Endothelial cell of umbilical vein (primary cell): ENCODE measurements around the gene RAPGEF6. TPM values are rescaled to one million over a fixed set of nuclear protein-coding genes. Genes with fewer than 3 reads are reported as not detected.

Experiments
- BruUV-seq: library from RNA; stranded (reverse); fragments of 400-500 nt; replicated peaks from 2 replicates; lab custom pipeline; 2021; lab: Mats Ljungman, UMichigan
- CTCF ChIA-PET: fragments of 300-600, 350-600 bp; sonication (Branson Sonifier 250); formaldehyde crosslinking; loops from one replicate; lab custom pipeline; 2021; ENCODE audit warnings: antibody characterized with exemption, inconsistent platforms; lab: Charles Lee
- POLR2A ChIA-PET: fragments of 300-600, 350-600 bp; sonication (Branson Sonifier 250); formaldehyde crosslinking; loops from one replicate; lab custom pipeline; 2021; ENCODE audit warnings: antibody characterized with exemption, inconsistent platforms; lab: Charles Lee
- DNase-seq: peaks from one replicate; pipeline ENCODE4 v3.0.0-alpha.2; 2011; ENCODE audit warnings: low read depth, low spot score
- FAIRE-seq: peaks from 2 replicates; lab custom pipeline; 2011; peaks lifted over from hg19 to GRCh38; lab: Jason Lieb, UNC
- H2AFZ ChIP-seq: 2 replicates; pipeline ENCODE4 v1.6.0; 2012; ENCODE audit warnings: low read depth, low read length, control low read depth, inconsistent platforms
- H3K27ac ChIP-seq: 2 replicates; pipeline ENCODE4 v1.5.1; 2011; ENCODE audit warnings: low read depth, mild to moderate bottlenecking, control low read depth, low read length, moderate library complexity; ENCODE audit not compliant: insufficient read depth
- H3K27me3 ChIP-seq, 2 experiments: 2 replicates each; pipeline versions ENCODE4 v1.6.0 to v1.6.1; 2011; ENCODE audit warnings: low read length in 2 of 2, mixed read lengths in 1 of 2; ENCODE audit not compliant: control insufficient read depth in 2 of 2, insufficient read depth in 2 of 2
- H3K36me3 ChIP-seq, 2 experiments: 2 replicates in 1 of 2; 3 replicates in 1 of 2; pipeline ENCODE4 v1.5.1; 2011; ENCODE audit warnings: low read length in 2 of 2, mild to moderate bottlenecking in 1 of 2, moderate library complexity in 1 of 2; ENCODE audit not compliant: control insufficient read depth in 2 of 2, insufficient read depth in 2 of 2; ENCODE audit errors: extremely low read depth in 1 of 2
- H3K4me1 ChIP-seq: 3 replicates; pipeline ENCODE4 v1.5.1; 2011; ENCODE audit warnings: mild to moderate bottlenecking, low read length; ENCODE audit not compliant: control insufficient read depth, insufficient read depth; ENCODE audit errors: extremely low read depth
- H3K4me2 ChIP-seq: 2 replicates; pipeline ENCODE4 v1.6.1; 2011; ENCODE audit warnings: low read length, control low read depth, mixed read lengths; ENCODE audit not compliant: insufficient read depth
- H3K4me3 ChIP-seq, 3 experiments: fragments of 200-600 bp in 1 of 3; sonication (generic), shearing (Covaris generic) in 1 of 3; replicated peaks in 1 of 3; 2 replicates each; pipeline ENCODE4 v1.5.1; 2011 to 2016; ENCODE audit warnings: control low read depth in 3 of 3, low read length in 3 of 3, mild to moderate bottlenecking in 2 of 3, inconsistent platforms in 1 of 3, low read depth in 1 of 3, moderate library complexity in 1 of 3; ENCODE audit not compliant: insufficient read depth in 1 of 3
- H3K79me2 ChIP-seq: 2 replicates; pipeline ENCODE4 v1.6.0; 2012; ENCODE audit warnings: low read length, inconsistent platforms; ENCODE audit not compliant: control insufficient read depth, insufficient read depth
- H3K9ac ChIP-seq: replicated peaks from 2 replicates; pipeline ENCODE3; 2011; ENCODE audit warnings: low read length, control low read depth; ENCODE audit not compliant: insufficient read depth; ENCODE audit errors: extremely low read depth
- H3K9me1 ChIP-seq: replicated peaks from 3 replicates; pipeline ENCODE4 v1.6.0; 2011; ENCODE audit warnings: mild to moderate bottlenecking, low read length; ENCODE audit not compliant: control insufficient read depth, insufficient read depth; ENCODE audit errors: extremely low read depth
- H3K9me3 ChIP-seq: replicated peaks from 2 replicates; pipeline ENCODE4 v1.5.1; 2012; ENCODE audit warnings: low read length, inconsistent platforms; ENCODE audit not compliant: control insufficient read depth, insufficient read depth
- H4K20me1 ChIP-seq: replicated peaks from 2 replicates; pipeline ENCODE3; 2011; ENCODE audit warnings: mild to moderate bottlenecking, low read length; ENCODE audit not compliant: control insufficient read depth, insufficient read depth; ENCODE audit errors: extremely low read depth
- FOS ChIP-seq: IDR thresholded peaks from 2 replicates; pipeline ENCODE4 v1.6.1; 2011; ENCODE audit warnings: mild to moderate bottlenecking, low read length, moderate library complexity, borderline replicate concordance; ENCODE audit not compliant: insufficient read depth
- JUN ChIP-seq: IDR thresholded peaks from 2 replicates; pipeline ENCODE4 v1.6.1; 2011; ENCODE audit warnings: borderline replicate concordance, low read depth; ENCODE audit not compliant: insufficient read length, insufficient read depth
- MYC ChIP-seq: IDR thresholded peaks from one replicate; pipeline ENCODE4 v1.6.1; 2011; ENCODE audit warnings: mild to moderate bottlenecking, low read depth, low read length
- POLR2AphosphoS5 ChIP-seq: IDR thresholded peaks from 2 replicates; pipeline ENCODE4 v1.6.1; 2012; ENCODE audit warnings: low read depth, mild to moderate bottlenecking, control low read depth, low read length, moderate library complexity; ENCODE audit not compliant: insufficient read depth
- dilution Hi-C: fragments of 300-500 bp; cut with MboI; formaldehyde crosslinking; loops from one replicate; pipeline ENCODE4 v1.15.0; 2019; ENCODE audit warnings: low sequenced_read_pairs; ENCODE audit not compliant: extremely low pct_ligation_motif_present
- intact Hi-C: fragments of 100-400 bp; cut with micrococcal nuclease; formaldehyde crosslinking; loops from one replicate; pipeline ENCODE4 v1.10.0; 2022
- polyA plus RNA-seq, 4 experiments: library from polyadenylated mRNA; depleted of rRNA in 3 of 4; stranded (reverse) in 3 of 4; unstranded in 1 of 4; fragments of >200 nt; gene quantifications; 2 replicates each; pipeline versions ENCODE4 v1.2.1 to v1.2.3, GENCODE V29; 2011 to 2012; ENCODE audit warnings: missing spikeins in 1 of 4
- total RNA-seq: library from RNA; stranded (reverse); gene quantifications from 2 replicates; pipeline ENCODE4 v1.2.3, GENCODE V29; 2021

RAPGEF6 gene
- total and polyA plus RNA-seq, 2 donors (not counting 3 experiments of a cell fraction or from before 2014, with no cell fraction given) = 3.5 to 17.5 TPM

- POLR2A ChIA-PET = no interaction called here
These were observed 247.8 kb downstream of the RAPGEF6 start for GRCh38 chr5:131387255-131387654.

DNA sequence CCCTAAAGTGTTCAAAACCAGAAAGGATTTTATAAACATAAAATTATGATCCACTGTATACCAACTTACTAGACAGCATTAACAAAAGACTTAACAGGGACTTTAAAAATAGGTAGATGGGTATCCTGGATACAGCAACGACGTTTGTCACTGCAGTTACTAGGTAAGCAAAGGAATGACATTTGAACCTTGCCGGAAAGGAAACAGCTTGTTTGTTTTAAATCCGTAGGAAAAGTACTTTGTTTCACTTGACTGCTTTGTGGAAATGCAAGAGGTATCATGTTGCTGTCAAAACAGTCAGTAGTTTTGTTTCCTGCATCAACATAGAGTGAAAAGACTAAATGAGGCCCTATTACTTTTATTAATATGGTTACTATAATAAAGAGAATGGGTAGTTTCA lies 248.2 kb downstream of the RAPGEF6 start:
- dilution Hi-C loops (no loop called here), intact Hi-C loops (no loop called here)
- Histone ChIP-seq H3K4me3 (no peak overlapping the region), H3K9me3 (no peaks in the 10 kb centered on the region), H3K27ac (peak overlapping the region; percentile 72), H4K20me1 (no peaks in the 10 kb centered on the region), H3K79me2 (no peaks in the 10 kb centered on the region), H2AFZ (no peak overlapping the region), H3K9ac (peak overlapping the region; percentile 45), H3K9me1 (no peaks in the 10 kb centered on the region), H3K4me2 (peak overlapping the region; percentile 15), H3K4me1 (peaks cover 18% of the 10 kb centered on the region), H3K27me3 (no peaks in the 10 kb centered on the region), H3K36me3 (no peaks in the 10 kb centered on the region)
- CTCF ChIA-PET = interaction anchor here (1.5 to 1.8 kb wide), 2 partner anchors 9 to 123 kb away, joined by 4 read pairs; partner anchors contain the start of gene CDC42SE2
- TF ChIP-seq JUN (peak; percentile 22), FOS (no peak)
- BruUV-seq = no TSS peak
- peak; percentile 83 for DNase-seq
- FAIRE-seq = peak; percentile 70
- POLR2A ChIA-PET = no interaction called here

More at GRCh38 chr5:131387255-131387654, 247.8 kb downstream of the RAPGEF6 start:
- FAIRE-seq = no peak
- Histone ChIP-seq H4K20me1 (no peaks in the 10 kb centered on the region), H3K4me1 (peaks cover 18% of the 10 kb centered on the region), H3K27me3 (no peaks in the 10 kb centered on the region), H3K9me3 (no peaks in the 10 kb centered on the region), H3K79me2 (no peaks in the 10 kb centered on the region), H3K36me3 (no peaks in the 10 kb centered on the region), H3K27ac (peak overlapping the region; percentile 62), H3K9me1 (no peaks in the 10 kb centered on the region), H2AFZ (no peak overlapping the region), H3K4me3 (no peak overlapping the region), H3K4me2 (peak overlapping the region; percentile 15), H3K9ac (no peak overlapping the region)
- BruUV-seq = no TSS peak
- DNase-seq = no peak
- dilution Hi-C loops = no loop called here
- no peak for TF ChIP-seq MYC
- no peak for TF ChIP-seq POLR2AphosphoS5
- TF ChIP-seq JUN = no peak
- CTCF ChIA-PET = interaction anchor here (1.5 to 1.8 kb wide), 2 partner anchors 10 to 123 kb away, joined by 4 read pairs; partner anchors contain the start of gene CDC42SE2
- intact Hi-C loops = no loop called here
